Measurements from ENCODE around the gene SLC16A1. TPM values are rescaled to one million over a fixed set of nuclear protein-coding genes. Genes with fewer than 3 reads are reported as not detected.
A peak's percentile ranks its signal among the peaks of the same experiment; 100 is the strongest.

SLC16A1 gene
- total RNA-seq, 1 experiment from 2014 or later = 328 TPM

GRCh38 chr1:112866151-112866550 lies 89.8 kb downstream of the SLC16A1 start:
- POLR2A ChIA-PET = interaction anchor here (0.6 kb wide), 1 partner anchor 95 kb away, joined by 3 read pairs; no protein-coding TSS in a partner anchor
- ATAC-seq = peak; percentile 24; the same call in 1 of the 2 replicates
- H3K4me3 Mint-ChIP-seq = no peak overlapping the region
- H3K9me3 Mint-ChIP-seq = no peaks in the 10 kb centered on the region
- peaks cover 3% of the 10 kb centered on the region; the same call in 1 of the 2 replicates for H3K36me3 Mint-ChIP-seq
- H3K27me3 Mint-ChIP-seq (ENCODE audit: low read depth) = no peaks in the 10 kb centered on the region
- no peak for DNase-seq (ENCODE audit: low spot score)
- H3K4me1 Mint-ChIP-seq = peaks cover 19% of the 10 kb centered on the region
- peak overlapping the region; percentile 7 for H3K27ac Mint-ChIP-seq
- TF ChIP-seq CBFB (CRISPR knock-in tag; IDR thresholded peaks at IDR 0.05; ENCODE audit: low read depth) (no peak), TEAD1 (CRISPR knock-in tag; IDR thresholded peaks at IDR 0.05) (no peak), FOXP4 (CRISPR knock-in tag; IDR thresholded peaks at IDR 0.05) (no peak), ZSCAN18 (CRISPR knock-in tag; IDR thresholded peaks at IDR 0.05) (no peak)
- CTCF ChIA-PET = interaction anchor here (0.6 kb wide), 1 partner anchor 146 kb away, joined by 3 read pairs; no protein-coding TSS in a partner anchor

GRCh38 chr1:112862753-112863426 lies 93.1 kb downstream of the SLC16A1 start:
- Mint-ChIP-seq H3K9me3 (no peaks in the 10 kb centered on the region), H3K4me3 (no peak overlapping the region), H3K27ac (no peak overlapping the region), H3K36me3 (no peaks in the 10 kb centered on the region), H3K27me3 (ENCODE audit: low read depth) (no peaks in the 10 kb centered on the region), H3K4me1 (peaks cover 9% of the 10 kb centered on the region)
- TF ChIP-seq ZSCAN18 (CRISPR knock-in tag; IDR thresholded peaks at IDR 0.05) (no peak), ZNF512 (CRISPR knock-in tag; IDR thresholded peaks at IDR 0.05; ENCODE audit: borderline replicate concordance) (no peak), ZNF396 (CRISPR knock-in tag; IDR thresholded peaks at IDR 0.05; ENCODE audit: borderline replicate concordance) (no peak), NR3C1 (CRISPR knock-in tag; conservative IDR thresholded peaks at IDR 0.05; ENCODE audit: low read depth) (no peak), HMGXB4 (CRISPR knock-in tag; IDR thresholded peaks at IDR 0.05) (no peak), CDX4 (CRISPR knock-in tag; IDR thresholded peaks at IDR 0.05; ENCODE audit: borderline replicate concordance) (no peak), FOXK1 (CRISPR knock-in tag; IDR thresholded peaks at IDR 0.05) (no peak), IRF2 (CRISPR knock-in tag; IDR thresholded peaks at IDR 0.05; ENCODE audit: borderline replicate concordance, low read depth) (no peak), MXD4 (CRISPR knock-in tag; IDR thresholded peaks at IDR 0.05; ENCODE audit: borderline replicate concordance) (no peak), ZNF317 (CRISPR knock-in tag; IDR thresholded peaks at IDR 0.05; ENCODE audit: borderline replicate concordance, low read depth) (no peak), MLX (CRISPR knock-in tag; IDR thresholded peaks at IDR 0.05) (no peak), HMGA2 (CRISPR knock-in tag; IDR thresholded peaks at IDR 0.05) (no peak), CTCF (IDR thresholded peaks at IDR 0.05) (no peak), CREM (CRISPR knock-in tag; IDR thresholded peaks at IDR 0.05) (no peak), ZNF671 (CRISPR knock-in tag; IDR thresholded peaks at IDR 0.05) (no peak), GTF2I (CRISPR knock-in tag; conservative IDR thresholded peaks at IDR 0.05) (no peak), CBFB (CRISPR knock-in tag; IDR thresholded peaks at IDR 0.05; ENCODE audit: low read depth) (no peak)
- DNase-seq (ENCODE audit: low spot score) (no peak), ATAC-seq (no peak)
- ChIA-PET CTCF (interaction anchor here (1.0 kb wide), 1 partner anchor 147 kb away, joined by 3 read pairs; the partner anchor contains the start of gene PPM1J), POLR2A (no interaction called here)
